ENCODE results near the gene TBC1D8B.

TBC1D8B gene

GRCh38 chrX:106901781-106902219 lies 99.3 kb downstream of the TBC1D8B start:
- no peak overlapping the region for H3K4me3 ChIP-seq (ENCODE audit: low read depth, low read length)
- no peaks in the 10 kb centered on the region for H3K4me1 ChIP-seq (ENCODE audit: control insufficient read depth, insufficient read depth, low read length)
- POLR2A ChIA-PET = no interaction called here
- CTCF ChIA-PET = interaction anchor here (1.0 to 2.7 kb wide), 4 partner anchors 8 to 95 kb away, joined by 3 to 12 read pairs (median 8); no protein-coding TSS in a partner anchor
- H3K36me3 ChIP-seq (ENCODE audit: control insufficient read depth in 2 of 2, insufficient read depth in 1 of 2, low read length in 2 of 2) = no peaks in the 10 kb centered on the region
- no peak overlapping the region for H3K27ac ChIP-seq (ENCODE audit: extremely low read depth, low read depth, low read length)
- no peaks in the 10 kb centered on the region for H3K9me3 ChIP-seq (ENCODE audit: control insufficient read depth, insufficient read depth, low read depth, low read length)
- no peak for TF ChIP-seq KLF10 (tag by site-specific recombination; IDR thresholded peaks at IDR 0.05)
- TF ChIP-seq BCL6B (tag by site-specific recombination; IDR thresholded peaks at IDR 0.05) = no peak

GRCh38 chrX:106902684-106903083 lies 100.2 kb downstream of the TBC1D8B start:
- H3K27ac ChIP-seq (ENCODE audit: extremely low read depth, low read depth, low read length) = no peak overlapping the region
- no peaks in the 10 kb centered on the region for H3K9me3 ChIP-seq (ENCODE audit: control insufficient read depth, insufficient read depth, low read depth, low read length)
- H3K36me3 ChIP-seq (ENCODE audit: control insufficient read depth in 2 of 2, insufficient read depth in 1 of 2, low read length in 2 of 2) = no peaks in the 10 kb centered on the region
- TF ChIP-seq ZNF843 (tag by site-specific recombination; IDR thresholded peaks at IDR 0.05) (no peak), ZNF600 (tag by site-specific recombination; IDR thresholded peaks at IDR 0.05) (no peak), ZNF280C (tag by site-specific recombination; IDR thresholded peaks at IDR 0.05) (no peak), SP2 (tag by site-specific recombination; IDR thresholded peaks at IDR 0.05) (no peak), ZNF621 (tag by site-specific recombination; IDR thresholded peaks at IDR 0.05) (no peak), ZNF433 (tag by site-specific recombination; IDR thresholded peaks at IDR 0.05; ENCODE audit: low read depth) (no peak), ZNF404 (tag by site-specific recombination; IDR thresholded peaks at IDR 0.05) (no peak), ZNF692 (tag by site-specific recombination; IDR thresholded peaks at IDR 0.05) (no peak), EGR2 (tag by site-specific recombination; IDR thresholded peaks at IDR 0.05; ENCODE audit: low read depth) (no peak)
- no peaks in the 10 kb centered on the region for H3K4me1 ChIP-seq (ENCODE audit: control insufficient read depth, insufficient read depth, low read length)
- CTCF ChIA-PET = interaction anchor here (1.5 to 2.2 kb wide), 2 partner anchors 9 to 28 kb away, joined by 6 to 10 read pairs; no protein-coding TSS in a partner anchor
- POLR2A ChIA-PET = no interaction called here
- no peak overlapping the region for H3K4me3 ChIP-seq (ENCODE audit: low read depth, low read length)

- no peaks in the 10 kb centered on the region for H3K9me3 ChIP-seq (ENCODE audit: control insufficient read depth, insufficient read depth, low read depth, low read length)
- H3K4me1 ChIP-seq (ENCODE audit: control insufficient read depth, insufficient read depth, low read length) = no peaks in the 10 kb centered on the region
- H3K36me3 ChIP-seq (ENCODE audit: control insufficient read depth in 2 of 2, insufficient read depth in 1 of 2, low read length in 2 of 2) = no peaks in the 10 kb centered on the region
- no peak within 1 kb of the TSS for H3K27ac ChIP-seq (ENCODE audit: extremely low read depth, low read depth, low read length)
- ChIA-PET POLR2A (no interaction called here), CTCF (interaction anchor here (0.7 to 2.2 kb wide), 4 partner anchors 9 to 38 kb away, joined by 4 to 10 read pairs (median 6); no protein-coding TSS in a partner anchor)
- H3K4me3 ChIP-seq (ENCODE audit: low read depth, low read length) = no peak within 1 kb of the TSS
- TF ChIP-seq SCRT2 (tag by site-specific recombination; IDR thresholded peaks at IDR 0.05) = no peak
- TF ChIP-seq ZNF350 (tag by site-specific recombination; IDR thresholded peaks at IDR 0.05) = no peak
- TF ChIP-seq GLIS1 (tag by site-specific recombination; IDR thresholded peaks at IDR 0.05) = peak; percentile 78
- TF ChIP-seq ZNF335 (tag by site-specific recombination; conservative IDR thresholded peaks at IDR 0.05) = no peak
- no peak for TF ChIP-seq ZNF362 (tag by site-specific recombination; IDR thresholded peaks at IDR 0.05)
- TF ChIP-seq BCL6B (tag by site-specific recombination; IDR thresholded peaks at IDR 0.05) = no peak
- TF ChIP-seq ZNF843 (tag by site-specific recombination; IDR thresholded peaks at IDR 0.05) = no peak
- no peak for TF ChIP-seq ZNF133 (tag by site-specific recombination; IDR thresholded peaks at IDR 0.05)
- no peak for TF ChIP-seq ZBTB20 (tag by site-specific recombination; IDR thresholded peaks at IDR 0.05)
Observed at GRCh38 chrX:106903291-106903824, 100.9 kb downstream of the TBC1D8B start, which contains the start of gene RIPPLY1. RIPPLY1 (minus strand) TSS chrX:106903341; CDS start chrX:106903287, 54 bp downstream.
